Activated CD4-positive, CD25-positive, alpha-beta regulatory T cell (primary cell): ENCODE measurements around the gene CRIM1.

Experiments used
- DNase-seq, 4 experiments: peaks; one replicate each; lab custom pipeline; 2025; lab: John Stamatoyannopoulos, UW

CRIM1 gene

GRCh38 chr2:36520431-36520830 lies 164.9 kb downstream of the CRIM1 start:
- DNase-seq, result no peak

GRCh38 chr2:36523153-36523552 lies 167.6 kb downstream of the CRIM1 start:
- no peak for DNase-seq

GRCh38 chr2:36525245-36525644 lies 169.7 kb downstream of the CRIM1 start:
- no peak for DNase-seq

GRCh38 chr2:36526226-36526625 lies 170.6 kb downstream of the CRIM1 start:
- no peak for DNase-seq

GRCh38 chr2:36528274-36528673 lies 172.7 kb downstream of the CRIM1 start:
- DNase-seq, result no peak

- DNase-seq, result no peak
These were observed 173.3 kb downstream of the CRIM1 start for GRCh38 chr2:36528766-36529392.

GRCh38 chr2:36530178-36530982 lies 174.8 kb downstream of the CRIM1 start:
- DNase-seq, result no peak

- no peak for DNase-seq
These were observed 175.4 kb downstream of the CRIM1 start for GRCh38 chr2:36530983-36531354.

- no peak for DNase-seq
These were observed 178.8 kb downstream of the CRIM1 start for GRCh38 chr2:36534275-36534799.

GRCh38 chr2:36535099-36535498 lies 179.5 kb downstream of the CRIM1 start:
- no peak for DNase-seq

- DNase-seq, result no peak
These were observed 181.2 kb downstream of the CRIM1 start for GRCh38 chr2:36536776-36537175.

- DNase-seq, result no peak
These were observed 182.8 kb downstream of the CRIM1 start for GRCh38 chr2:36538335-36538734.

GRCh38 chr2:36539631-36540030 lies 184.1 kb downstream of the CRIM1 start:
- DNase-seq, result no peak

GRCh38 chr2:36540986-36541754 lies 185.6 kb downstream of the CRIM1 start:
- DNase-seq, result no peak

- DNase-seq, result no peak
These were observed 186.5 kb downstream of the CRIM1 start for GRCh38 chr2:36541891-36542595.

GRCh38 chr2:36544638-36545338 lies 189.2 kb downstream of the CRIM1 start:
- no peak for DNase-seq

GRCh38 chr2:36545871-36546416 lies 190.4 kb downstream of the CRIM1 start:
- no peak for DNase-seq

GRCh38 chr2:36547906-36548305 lies 192.3 kb downstream of the CRIM1 start:
- no peak for DNase-seq

- no peak for DNase-seq
These were observed 193.6 kb downstream of the CRIM1 start for GRCh38 chr2:36549165-36549574.

- no peak for DNase-seq
These were observed 194.4 kb downstream of the CRIM1 start for GRCh38 chr2:36550006-36550405.

GRCh38 chr2:36553683-36554082 lies 198.1 kb downstream of the CRIM1 start:
- DNase-seq, result no peak
